Heart left ventricle (tissue), 16 donors: ENCODE measurements around the gene FOXK1. TPM values are rescaled to one million over a fixed set of nuclear protein-coding genes. Genes with fewer than 3 reads are reported as not detected.
A peak's percentile ranks its signal among the peaks of the same experiment; 100 is the strongest.

ENCODE experiments used
- ATAC-seq, 4 donors: fragments of 200-7000 bp; cut with Tn5 transposase; one replicate each; pipeline ENCODE4 v1.9.1; 2020 to 2022; ENCODE audit warnings: moderate library complexity in 4 of 4, mild to moderate bottlenecking in 3 of 4, moderate number of reproducible peaks in 1 of 4
- DNase-seq, 5 donors: peaks; one replicate each; pipeline ENCODE4 v3.0.0-alpha.2; 2020
- H3K27ac ChIP-seq, 12 donors: fragments of 200-600 bp; sonication (generic) in 4 of 12; one replicate each; pipeline versions ENCODE4 v1.5.0 to v1.8.0; 2016 to 2022; ENCODE audit warnings: mild to moderate bottlenecking in 2 of 12
- H3K27me3 ChIP-seq, 9 donors: fragments of 200-600 bp; sonication (generic) in 2 of 9; one replicate each; pipeline versions ENCODE4 v1.5.1 to v1.8.0; 2016 to 2022; ENCODE audit warnings: mild to moderate bottlenecking in 3 of 9
- H3K36me3 ChIP-seq, 9 donors: fragments of 200-600 bp; sonication (generic) in 2 of 9; one replicate each; pipeline versions ENCODE4 v1.5.0 to v1.8.0; 2018 to 2022; ENCODE audit warnings: mild to moderate bottlenecking in 2 of 9
- H3K4me1 ChIP-seq, 12 donors: fragments of 200-600 bp; sonication (generic) in 4 of 12; one replicate each; pipeline versions ENCODE4 v1.5.0 to v1.8.0; 2016 to 2022; ENCODE audit warnings: mild to moderate bottlenecking in 3 of 12
- H3K4me3 ChIP-seq, 12 donors: fragments of 200-600 bp; sonication (generic) in 4 of 12; one replicate each; pipeline versions ENCODE4 v1.5.0 to v1.8.0; 2017 to 2022; ENCODE audit warnings: mild to moderate bottlenecking in 9 of 12, moderate library complexity in 4 of 12
- H3K9me3 ChIP-seq, 12 donors: fragments of 200-600 bp; sonication (generic) in 4 of 12; one replicate each; pipeline versions ENCODE4 v1.5.0 to v1.8.0; 2016 to 2022; ENCODE audit warnings: mild to moderate bottlenecking in 1 of 12
- POLR2A ChIP-seq, 2 donors: fragments of 450-650 bp; IDR thresholded peaks; one replicate each; pipeline ENCODE4 v1.6.1; 2017; ENCODE audit warnings: antibody characterized with exemption in 2 of 2, mild to moderate bottlenecking in 2 of 2, moderate library complexity in 2 of 2
- WGBS, 4 donors: extraction: QIAGEN DNeasy Blood & Tissue Kit in 2 of 4; methylation state at CpG; one replicate each; pipeline versions ENCODE4 v1.1.5 to v1.1.7; 2013 to 2018; 5-methylcytosine and 5-hydroxymethylcytosine counted together
- intact Hi-C, 10 donors: fragments of 100-400 bp; cut with DNase I; formaldehyde crosslinking; loops; one replicate each; pipeline versions ENCODE4 v1.11.1 to v1.14.2; 2022
- polyA plus RNA-seq, 2 donors: library from polyadenylated mRNA; stranded (reverse); fragments of 200-250 nt; gene quantifications; one replicate each; pipeline ENCODE4 v1.2.3, GENCODE V29; 2013
- total RNA-seq, 9 donors: library from RNA; depleted of rRNA in 2 of 9; stranded (reverse); fragments of >200 nt in 2 of 9; fragmentation: NEBNext Ultra II Directional in 3 of 9; extraction: Animal tissue kit (Norgen Biotek cat#: 25700) in 3 of 9; gene quantifications; one replicate each; pipeline versions ENCODE4 v1.1.0 to v1.2.4, GENCODE V29; 2016 to 2023
- TF ChIP-seq, protein P1 (sequence below), 12 donors: fragments of 200-600 bp; sonication (generic) in 4 of 12; IDR thresholded peaks; one replicate each; pipeline versions ENCODE4 v1.5.0 to v1.8.0; 2018 to 2022; ENCODE audit warnings: antibody characterized with exemption in 12 of 12, mild to moderate bottlenecking in 5 of 12
- donor health status: ischemic (EF 13 %, LVEDD 7.1; RV severe dilation, severe dysfunction).
- donor health status: healthy with polysubstance abuse.
- donor health status: DM: no; HTN: yes; CAD: no.
- donor health status: DM: no; HTN: no; CAD: no.
- donor health status: ischemic (EF 25% LVEDD 6.9; RV normal size, moderate dysfunction).
- donor health status: ischemic (EF 25% LVEDD 5.7; RV mildly dilated, moderate dysfunction).
- donor health status: healthy.
- donor health status: DM: yes; HTN: yes; CAD: no.
- donor health status: ischemic (EF 35%, LVEDD 5.7; RV mildly dilated, moderate dysfunction).
- donor health status: nonischemic (EF 11% LVEDD 7.7; RV severe dilation, severe dysfunction).
- donor health status: DM: yes; HTN: yes; CAD: no.
- donor health status: PGD.
- donor health status: ischemic (EF 29% LVEDD 5.4; RV normal size, mild dysfunction).
- donor health status: nonischemic (EF 23%, LVEDD 6.1; RV moderate dilation, normal function).

Gene FOXK1
- total and polyA plus RNA-seq, 11 donors: 9.3 to 43.7 (median 19.8) TPM

DNA sequence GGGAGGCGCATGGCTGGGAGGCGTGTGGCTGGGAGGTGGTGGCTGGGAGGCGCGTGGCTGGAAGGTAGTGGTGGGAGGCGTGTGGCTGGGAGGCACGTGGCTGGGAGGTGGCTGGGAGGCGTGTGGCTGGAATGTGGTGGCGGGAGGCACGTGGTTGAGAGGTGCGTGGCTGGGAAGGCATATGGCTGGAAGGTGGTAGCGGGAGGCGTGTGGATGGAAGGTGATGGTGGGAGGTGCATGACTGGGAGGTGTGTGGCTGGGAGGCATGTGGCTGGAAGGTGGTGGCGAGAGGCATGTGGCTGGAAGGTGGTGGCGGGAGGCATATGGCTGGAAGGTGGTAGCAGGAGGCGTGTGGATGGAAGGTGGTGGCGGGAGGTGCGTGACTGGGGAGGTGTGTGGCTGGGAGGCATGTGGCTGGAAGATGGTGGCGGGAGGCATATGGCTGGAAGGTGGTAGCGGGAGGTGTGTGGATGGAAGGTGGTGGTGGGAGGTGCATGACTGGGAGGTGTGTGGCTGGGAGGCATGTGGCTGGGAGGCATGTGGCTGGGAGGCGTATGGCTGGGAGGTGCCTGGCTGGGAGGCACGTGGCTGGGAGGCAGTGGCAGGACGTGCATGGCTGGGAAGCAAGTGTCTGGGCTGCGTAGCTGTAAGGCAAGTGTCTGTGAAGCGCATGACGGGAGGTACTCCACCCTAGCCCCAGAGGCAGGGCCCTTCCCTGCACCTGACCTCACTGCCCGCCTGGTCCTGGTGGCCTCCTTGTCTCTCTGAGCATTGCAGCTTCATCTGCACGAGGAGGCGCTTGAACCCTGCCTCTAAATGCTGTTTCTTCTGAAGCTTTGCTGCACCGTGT is 35.1 kb downstream of the FOXK1 start:
- H3K36me3 ChIP-seq: peaks cover 0 to 18% (median 5%) of the 10 kb centered on the region in 9 donors
- intact Hi-C loops: loop anchor here in 1 of 10 donors (5.0 kb wide), 1 partner anchor 35 kb away; the partner anchor contains the start of gene FOXK1
- DNase-seq (no peak), ATAC-seq (no peak)
- peaks cover 4 to 67% (median 38%) of the 10 kb centered on the region in 12 donors for H3K4me1 ChIP-seq
- 89 to 93% (median 91%) methylated on average over 29 of the region's 29 CpGs for WGBS, 4 donors
- H3K4me3 ChIP-seq: no peak overlapping the region
- TF ChIP-seq, protein P1, sequence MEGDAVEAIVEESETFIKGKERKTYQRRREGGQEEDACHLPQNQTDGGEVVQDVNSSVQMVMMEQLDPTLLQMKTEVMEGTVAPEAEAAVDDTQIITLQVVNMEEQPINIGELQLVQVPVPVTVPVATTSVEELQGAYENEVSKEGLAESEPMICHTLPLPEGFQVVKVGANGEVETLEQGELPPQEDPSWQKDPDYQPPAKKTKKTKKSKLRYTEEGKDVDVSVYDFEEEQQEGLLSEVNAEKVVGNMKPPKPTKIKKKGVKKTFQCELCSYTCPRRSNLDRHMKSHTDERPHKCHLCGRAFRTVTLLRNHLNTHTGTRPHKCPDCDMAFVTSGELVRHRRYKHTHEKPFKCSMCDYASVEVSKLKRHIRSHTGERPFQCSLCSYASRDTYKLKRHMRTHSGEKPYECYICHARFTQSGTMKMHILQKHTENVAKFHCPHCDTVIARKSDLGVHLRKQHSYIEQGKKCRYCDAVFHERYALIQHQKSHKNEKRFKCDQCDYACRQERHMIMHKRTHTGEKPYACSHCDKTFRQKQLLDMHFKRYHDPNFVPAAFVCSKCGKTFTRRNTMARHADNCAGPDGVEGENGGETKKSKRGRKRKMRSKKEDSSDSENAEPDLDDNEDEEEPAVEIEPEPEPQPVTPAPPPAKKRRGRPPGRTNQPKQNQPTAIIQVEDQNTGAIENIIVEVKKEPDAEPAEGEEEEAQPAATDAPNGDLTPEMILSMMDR (IDR thresholded peaks at IDR 0.05): no peak
- no peak for TF ChIP-seq POLR2A (IDR thresholded peaks at IDR 0.05)
- no peak overlapping the region for H3K27ac ChIP-seq
- no peaks in the 10 kb centered on the region for H3K27me3 ChIP-seq
- H3K9me3 ChIP-seq: no peaks in the 10 kb centered on the region

DNA sequence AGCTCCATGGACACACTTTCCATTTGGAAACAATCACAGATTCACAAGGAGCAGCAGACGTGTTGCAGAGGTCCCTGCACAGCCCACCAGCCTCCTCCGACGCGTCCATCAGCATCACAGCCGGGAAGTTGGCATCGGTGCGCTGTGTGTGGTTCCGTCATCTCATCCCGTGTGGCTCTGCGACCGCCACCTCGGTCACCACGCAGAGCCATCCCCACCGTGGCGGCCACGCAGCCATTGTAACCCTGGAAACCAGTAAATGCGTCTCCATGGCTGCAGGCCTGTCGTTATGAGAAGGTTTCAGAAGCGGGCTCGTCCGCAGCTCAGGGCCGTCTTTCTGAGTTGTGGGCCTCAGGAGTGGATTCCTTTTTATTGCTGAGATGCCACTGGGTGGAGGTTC is 36.0 kb downstream of the FOXK1 start:
- DNase-seq: no peak
- H3K4me1 ChIP-seq: peaks cover under 1 to 67% (median 37%) of the 10 kb centered on the region in 12 donors
- H3K27me3 ChIP-seq: no peaks in the 10 kb centered on the region
- H3K36me3 ChIP-seq: peaks cover 0 to 24% (median 6%) of the 10 kb centered on the region in 9 donors
- TF ChIP-seq, protein P1 (IDR thresholded peaks at IDR 0.05): no peak
- no peak for TF ChIP-seq POLR2A (IDR thresholded peaks at IDR 0.05)
- no peaks in the 10 kb centered on the region for H3K9me3 ChIP-seq
- 94 to 97% (median 95%) methylated on average over 22 of the region's 22 CpGs for WGBS, 4 donors
- intact Hi-C loops: loop anchor here in 1 of 10 donors (5.0 kb wide), 1 partner anchor 36 kb away; the partner anchor contains the start of gene FOXK1
- no peak for ATAC-seq
- no peak overlapping the region for H3K4me3 ChIP-seq
- no peak overlapping the region for H3K27ac ChIP-seq

DNA sequence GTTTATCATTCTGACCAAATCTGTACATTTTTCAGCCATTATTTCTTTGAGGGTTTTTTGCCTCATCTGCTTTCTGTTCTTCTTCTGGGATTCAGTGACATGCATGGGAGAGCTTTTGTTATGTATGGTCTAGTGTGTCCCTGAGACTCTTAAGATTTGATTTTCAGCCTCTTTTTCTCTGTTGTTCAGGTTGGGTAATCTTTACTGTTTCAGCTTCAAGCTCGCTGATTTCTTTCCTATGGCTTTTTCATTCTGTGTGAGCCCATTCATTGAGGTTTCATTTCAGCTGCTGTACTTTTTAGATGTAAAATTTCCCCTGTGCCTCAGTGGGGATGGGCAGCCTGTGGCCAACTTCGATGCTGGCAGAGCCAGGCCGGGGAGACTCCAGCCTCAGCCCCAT is 38.1 kb downstream of the FOXK1 start:
- H3K9me3 ChIP-seq: no peaks in the 10 kb centered on the region
- no peak for TF ChIP-seq POLR2A (IDR thresholded peaks at IDR 0.05)
- TF ChIP-seq, protein P1 (IDR thresholded peaks at IDR 0.05): no peak
- intact Hi-C loops: loop anchor here in 1 of 10 donors (5.0 kb wide), 1 partner anchor 33 kb away; no protein-coding TSS in a partner anchor
- no peak overlapping the region for H3K27ac ChIP-seq
- H3K4me1 ChIP-seq: peaks cover 0 to 68% (median 42%) of the 10 kb centered on the region in 12 donors
- ATAC-seq (no peak), DNase-seq (no peak)
- 92 to 94% (median 92%) methylated on average over 3 of the region's 3 CpGs for WGBS, 4 donors
- no peak overlapping the region for H3K4me3 ChIP-seq
- peaks cover 0 to 24% (median 6%) of the 10 kb centered on the region in 9 donors for H3K36me3 ChIP-seq
- no peaks in the 10 kb centered on the region for H3K27me3 ChIP-seq

DNA sequence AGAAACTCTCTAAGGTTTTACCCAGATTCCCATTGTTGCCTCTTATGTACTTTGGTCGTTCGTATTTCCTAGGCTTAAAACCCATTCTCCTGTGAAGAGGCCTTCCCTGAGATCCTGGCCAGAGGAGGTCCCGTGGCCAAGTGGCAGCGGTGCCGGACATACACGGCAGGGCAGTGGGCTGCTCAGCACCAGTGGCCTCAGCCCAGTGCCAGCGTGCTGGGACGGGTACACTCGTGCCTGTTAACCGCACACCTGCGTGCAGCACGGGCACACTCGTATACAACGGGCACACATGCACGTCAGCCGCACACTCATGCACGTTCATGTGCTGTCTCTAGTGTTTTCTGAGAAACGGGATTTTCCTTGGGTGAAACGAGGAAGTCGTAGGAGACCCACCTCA is 40.2 kb downstream of the FOXK1 start:
- 86 to 94% (median 93%) methylated on average over 20 of the region's 20 CpGs for WGBS, 4 donors
- intact Hi-C loops: loop anchor here in 1 of 10 donors (5.0 kb wide), 1 partner anchor 35 kb away; no protein-coding TSS in a partner anchor
- Histone ChIP-seq H3K4me1 (peaks cover 0 to 72% (median 48%) of the 10 kb centered on the region in 12 donors), H3K27ac (peak overlapping the region in 2 of 12 donors; percentile 16 to 38), H3K36me3 (peaks cover 0 to 25% (median 6%) of the 10 kb centered on the region in 9 donors), H3K9me3 (no peaks in the 10 kb centered on the region), H3K27me3 (no peaks in the 10 kb centered on the region), H3K4me3 (no peak overlapping the region)
- TF ChIP-seq, protein P1 (IDR thresholded peaks at IDR 0.05): no peak
- no peak for TF ChIP-seq POLR2A (IDR thresholded peaks at IDR 0.05)
- DNase-seq (no peak), ATAC-seq (no peak)
